ENCODE measurements around the gene IL6R. TPM values are rescaled to one million over a fixed set of nuclear protein-coding genes. Genes with fewer than 3 reads are reported as not detected.

The IL6R gene
- total RNA-seq, 4 donors from 2014 or later: 271 to 435 (median 367) TPM

- peak overlapping the region in 3 of 4 donors; percentile 9 to 12 (median 10) for H3K27ac ChIP-seq
- in situ Hi-C loops (cut with MboI; ENCODE audit: low sequenced_read_pairs in 4 of 4) (no loop called here), intact Hi-C loops (cut with DNase I; ENCODE audit: low total_unique reads) (no loop called here)
- ATAC-seq (no peak), DNase-seq (no peak)
- TF ChIP-seq CTCF (IDR thresholded peaks at IDR 0.05 in 4 of 5, conservative IDR thresholded peaks at IDR 0.05 in 1 of 5) (no peak), POLR2A (IDR thresholded peaks at IDR 0.05) (no peak)
- H3K27me3 ChIP-seq: no peaks in the 10 kb centered on the region
- no peaks in the 10 kb centered on the region for H3K9me3 ChIP-seq
- peaks cover 10% of the 10 kb centered on the region in 2 donors for H3K4me1 ChIP-seq
- no peak overlapping the region for H3K4me3 ChIP-seq
- H3K36me3 ChIP-seq: peaks cover 0 to 70% of the 10 kb centered on the region in 2 donors
Observed at GRCh38 chr1:154445040-154445472, 39.9 kb downstream of the IL6R start.

GRCh38 chr1:154446292-154446691 lies 41.1 kb downstream of the IL6R start:
- in situ Hi-C loops (cut with MboI; ENCODE audit: low sequenced_read_pairs in 4 of 4): no loop called here
- Histone ChIP-seq H3K27ac (no peak overlapping the region), H3K4me1 (peaks cover 10% of the 10 kb centered on the region in 2 donors), H3K27me3 (no peaks in the 10 kb centered on the region), H3K36me3 (peaks cover 0 to 70% of the 10 kb centered on the region in 2 donors), H3K4me3 (no peak overlapping the region), H3K9me3 (no peaks in the 10 kb centered on the region)
- no peak for ATAC-seq
- DNase-seq: no peak
- peak in 1 of 2 donors; percentile 1 for TF ChIP-seq POLR2A (IDR thresholded peaks at IDR 0.05)
- TF ChIP-seq CTCF (IDR thresholded peaks at IDR 0.05 in 4 of 5, conservative IDR thresholded peaks at IDR 0.05 in 1 of 5): no peak
- intact Hi-C loops (cut with DNase I; ENCODE audit: low total_unique reads): no loop called here

GRCh38 chr1:154446789-154447188 lies 41.6 kb downstream of the IL6R start:
- Histone ChIP-seq H3K9me3 (no peaks in the 10 kb centered on the region), H3K4me1 (peaks cover 10% of the 10 kb centered on the region in 2 donors), H3K4me3 (no peak overlapping the region), H3K27me3 (no peaks in the 10 kb centered on the region), H3K36me3 (peaks cover 0 to 70% of the 10 kb centered on the region in 2 donors), H3K27ac (no peak overlapping the region)
- in situ Hi-C loops (cut with MboI; ENCODE audit: low sequenced_read_pairs in 4 of 4) (no loop called here), intact Hi-C loops (cut with DNase I; ENCODE audit: low total_unique reads) (no loop called here)
- no peak for ATAC-seq
- no peak for DNase-seq
- TF ChIP-seq POLR2A (IDR thresholded peaks at IDR 0.05) (peak in 1 of 2 donors; percentile 3), CTCF (IDR thresholded peaks at IDR 0.05 in 4 of 5, conservative IDR thresholded peaks at IDR 0.05 in 1 of 5) (no peak)

GRCh38 chr1:154448331-154448811 lies 43.2 kb downstream of the IL6R start:
- Histone ChIP-seq H3K27me3 (no peaks in the 10 kb centered on the region), H3K9me3 (no peaks in the 10 kb centered on the region), H3K4me3 (no peak overlapping the region), H3K4me1 (peaks cover 2 to 6% of the 10 kb centered on the region in 2 donors), H3K27ac (no peak overlapping the region), H3K36me3 (peaks cover 0 to 86% of the 10 kb centered on the region in 2 donors)
- ATAC-seq (no peak), DNase-seq (no peak)
- in situ Hi-C loops (cut with MboI; ENCODE audit: low sequenced_read_pairs in 4 of 4) (no loop called here), intact Hi-C loops (cut with DNase I; ENCODE audit: low total_unique reads) (no loop called here)
- TF ChIP-seq POLR2A (IDR thresholded peaks at IDR 0.05) (no peak), CTCF (IDR thresholded peaks at IDR 0.05 in 4 of 5, conservative IDR thresholded peaks at IDR 0.05 in 1 of 5) (no peak)

DNA sequence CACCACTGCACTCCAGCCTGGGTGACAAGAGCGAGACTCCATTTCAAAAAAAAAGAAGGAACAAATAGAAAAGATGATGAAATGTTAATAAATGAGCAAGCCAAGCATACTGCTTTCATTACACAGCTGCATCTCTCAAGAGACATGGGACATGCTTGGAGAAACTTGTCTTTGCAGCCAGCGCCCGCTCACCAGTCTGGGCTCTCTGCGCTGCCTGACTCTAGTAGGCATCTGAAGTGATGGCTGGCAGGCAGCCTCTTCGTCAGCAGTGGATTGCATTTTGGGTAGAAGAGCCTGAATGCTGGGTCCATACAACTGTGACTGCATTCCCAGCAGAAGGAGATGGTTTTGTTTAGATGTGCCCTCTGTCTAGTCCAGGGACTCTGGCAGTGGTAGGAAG lies 48.0 kb downstream of the IL6R start:
- H3K4me3 ChIP-seq: no peak overlapping the region
- no peaks in the 10 kb centered on the region for H3K9me3 ChIP-seq
- intact Hi-C loops (cut with DNase I; ENCODE audit: low total_unique reads): no loop called here
- DNase-seq (no peak), ATAC-seq (no peak)
- no peak overlapping the region for H3K27ac ChIP-seq
- in situ Hi-C loops (cut with MboI; ENCODE audit: low sequenced_read_pairs in 4 of 4): no loop called here
- no peaks in the 10 kb centered on the region for H3K27me3 ChIP-seq
- TF ChIP-seq CTCF (IDR thresholded peaks at IDR 0.05 in 4 of 5, conservative IDR thresholded peaks at IDR 0.05 in 1 of 5) (no peak), POLR2A (IDR thresholded peaks at IDR 0.05) (no peak)
- peaks cover 0 to 96% of the 10 kb centered on the region in 2 donors for H3K36me3 ChIP-seq
- no peaks in the 10 kb centered on the region for H3K4me1 ChIP-seq
